OCI-LY3 (cell line): ENCODE measurements around the gene RAP1GAP.

ENCODE experiments used
- H2AFZ ChIP-seq: fragments of 200-600, 300-600 bp; shearing (Covaris generic); 2 replicates; pipeline ENCODE4 v1.6.0; 2014; ENCODE audit warnings: antibody characterized with exemption, low read depth, low read length
- H3K27ac ChIP-seq: fragments of 200-600, 300-600 bp; sonication (generic); 2 replicates; pipeline ENCODE4 v1.5.1; 2014; ENCODE audit warnings: mild to moderate bottlenecking, low read length, moderate library complexity, mixed read lengths
- H3K27me3 ChIP-seq: fragments of 200-600, 300-600 bp; sonication (generic); 2 replicates; pipeline ENCODE4 v1.6.1; 2014; ENCODE audit warnings: low read depth, low read length, mixed read lengths
- H3K36me3 ChIP-seq: fragments of 200-600, 300-600 bp; sonication (generic); replicated peaks from 2 replicates; pipeline ENCODE3; 2014; ENCODE audit warnings: low read depth, low read length, mixed read lengths
- H3K4me1 ChIP-seq: fragments of 300-600, 200-600 bp; sonication (generic); 2 replicates; pipeline ENCODE4 v1.6.1; 2014; ENCODE audit warnings: low read length, mixed read lengths
- H3K4me2 ChIP-seq: fragments of 200-600, 300-600 bp; sonication (generic); 2 replicates; pipeline ENCODE4 v1.6.1; 2014; ENCODE audit warnings: low read length, mixed read lengths
- H3K4me3 ChIP-seq: fragments of 300-600, 200-600 bp; sonication (generic); 2 replicates; pipeline ENCODE4 v1.5.1; 2014; ENCODE audit warnings: antibody characterized with exemption, mild to moderate bottlenecking, low read length, moderate library complexity
- H3K79me2 ChIP-seq: fragments of 300-600, 200-600 bp; shearing (Covaris generic); 2 replicates; pipeline ENCODE4 v1.6.1; 2014; ENCODE audit warnings: mild to moderate bottlenecking, low read length, mixed read lengths
- H3K9ac ChIP-seq: fragments of 300-600, 200-600 bp; shearing (Covaris generic); 2 replicates; pipeline ENCODE4 v1.6.0; 2014; ENCODE audit warnings: mild to moderate bottlenecking, low read length, moderate library complexity
- H3K9me3 ChIP-seq: fragments of 200-600, 300-600 bp; shearing (Covaris generic); 2 replicates; pipeline ENCODE4 v1.6.1; 2014; ENCODE audit warnings: low read length, mixed read lengths; ENCODE audit not compliant: insufficient read depth
- H4K20me1 ChIP-seq: fragments of 200-600, 300-600 bp; sonication (generic); 2 replicates; pipeline ENCODE4 v1.6.1; 2016; ENCODE audit warnings: low read length, mixed read lengths; ENCODE audit not compliant: insufficient read depth
- EZH2phosphoT487 ChIP-seq: fragments of 200-600 bp; shearing (Covaris generic); IDR thresholded peaks from 2 replicates; pipeline ENCODE4 v1.6.1; 2018; ENCODE audit warnings: antibody characterized with exemption, mixed run types, low read depth
- TF ChIP-seq, protein P1 (sequence below): fragments of 200-600, 300-600 bp; sonication (generic); IDR thresholded peaks from 2 replicates; pipeline ENCODE4 v1.5.1; 2014; ENCODE audit warnings: antibody characterized with exemption, low read length, low read depth

Gene RAP1GAP

DNA sequence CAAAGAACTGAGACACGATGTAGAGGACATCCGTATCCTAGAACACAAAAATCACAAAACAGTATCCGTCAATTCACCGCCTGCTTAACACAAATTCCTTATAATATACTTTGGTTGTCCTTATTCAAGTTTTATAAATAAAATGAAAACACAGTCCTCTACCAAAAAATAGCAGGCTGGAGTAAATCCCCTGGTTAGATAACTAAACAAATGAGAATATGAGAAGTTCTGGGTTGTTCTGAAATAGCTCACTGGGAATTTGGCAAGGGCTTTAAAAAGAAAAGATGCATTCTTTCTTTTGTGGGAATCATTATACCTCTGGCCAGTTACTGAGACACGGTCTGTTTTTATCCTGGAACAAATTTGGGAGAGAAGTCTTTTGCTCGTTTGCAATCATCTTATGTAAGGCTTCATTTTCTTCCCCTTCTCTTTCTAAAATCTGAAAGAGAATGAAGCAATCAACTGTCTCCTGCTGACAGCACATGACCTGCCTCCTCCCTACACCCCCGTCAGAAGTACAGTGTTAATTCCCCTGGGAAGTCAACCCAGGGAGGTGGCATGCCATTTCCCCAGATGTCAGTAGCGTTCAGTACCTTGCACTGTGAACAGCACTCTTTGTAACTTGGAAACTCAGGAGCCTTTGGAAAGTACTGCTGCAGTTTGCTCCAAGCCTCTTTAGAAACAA is 37.1 kb upstream of the RAP1GAP start:
- no peaks in the 10 kb centered on the region for H4K20me1 ChIP-seq
- no peaks in the 10 kb centered on the region for H3K79me2 ChIP-seq
- H3K9me3 ChIP-seq: no peaks in the 10 kb centered on the region
- TF ChIP-seq, protein P1, sequence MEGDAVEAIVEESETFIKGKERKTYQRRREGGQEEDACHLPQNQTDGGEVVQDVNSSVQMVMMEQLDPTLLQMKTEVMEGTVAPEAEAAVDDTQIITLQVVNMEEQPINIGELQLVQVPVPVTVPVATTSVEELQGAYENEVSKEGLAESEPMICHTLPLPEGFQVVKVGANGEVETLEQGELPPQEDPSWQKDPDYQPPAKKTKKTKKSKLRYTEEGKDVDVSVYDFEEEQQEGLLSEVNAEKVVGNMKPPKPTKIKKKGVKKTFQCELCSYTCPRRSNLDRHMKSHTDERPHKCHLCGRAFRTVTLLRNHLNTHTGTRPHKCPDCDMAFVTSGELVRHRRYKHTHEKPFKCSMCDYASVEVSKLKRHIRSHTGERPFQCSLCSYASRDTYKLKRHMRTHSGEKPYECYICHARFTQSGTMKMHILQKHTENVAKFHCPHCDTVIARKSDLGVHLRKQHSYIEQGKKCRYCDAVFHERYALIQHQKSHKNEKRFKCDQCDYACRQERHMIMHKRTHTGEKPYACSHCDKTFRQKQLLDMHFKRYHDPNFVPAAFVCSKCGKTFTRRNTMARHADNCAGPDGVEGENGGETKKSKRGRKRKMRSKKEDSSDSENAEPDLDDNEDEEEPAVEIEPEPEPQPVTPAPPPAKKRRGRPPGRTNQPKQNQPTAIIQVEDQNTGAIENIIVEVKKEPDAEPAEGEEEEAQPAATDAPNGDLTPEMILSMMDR: no peak
- TF ChIP-seq EZH2phosphoT487: no peak
- H3K36me3 ChIP-seq: peaks cover 28% of the 10 kb centered on the region
- no peak overlapping the region for H2AFZ ChIP-seq
- H3K27ac ChIP-seq: no peak overlapping the region
- no peaks in the 10 kb centered on the region for H3K4me1 ChIP-seq
- no peak overlapping the region for H3K9ac ChIP-seq
- no peaks in the 10 kb centered on the region for H3K27me3 ChIP-seq
- no peak overlapping the region for H3K4me3 ChIP-seq
- no peak overlapping the region for H3K4me2 ChIP-seq

GRCh38 chr1:21705303-21705980 is 36.3 kb upstream of the RAP1GAP start:
- TF ChIP-seq EZH2phosphoT487: no peak
- TF ChIP-seq, protein P1: no peak
- Histone ChIP-seq H3K4me2 (no peak overlapping the region), H4K20me1 (no peaks in the 10 kb centered on the region), H3K27me3 (no peaks in the 10 kb centered on the region), H3K79me2 (no peaks in the 10 kb centered on the region), H3K4me1 (no peaks in the 10 kb centered on the region), H3K27ac (no peak overlapping the region), H3K9me3 (no peaks in the 10 kb centered on the region), H3K4me3 (no peak overlapping the region), H3K9ac (no peak overlapping the region), H3K36me3 (peaks cover 29% of the 10 kb centered on the region), H2AFZ (no peak overlapping the region)

GRCh38 chr1:21704145-21704544 is 35.0 kb upstream of the RAP1GAP start:
- H3K9me3 ChIP-seq: no peaks in the 10 kb centered on the region
- no peak for TF ChIP-seq EZH2phosphoT487
- TF ChIP-seq, protein P1: no peak
- H3K36me3 ChIP-seq: peaks cover 35% of the 10 kb centered on the region
- H3K9ac ChIP-seq: no peak overlapping the region
- H2AFZ ChIP-seq: no peak overlapping the region
- no peak overlapping the region for H3K4me3 ChIP-seq
- no peak overlapping the region for H3K27ac ChIP-seq
- H3K4me2 ChIP-seq: no peak overlapping the region
- no peaks in the 10 kb centered on the region for H3K27me3 ChIP-seq
- H4K20me1 ChIP-seq: no peaks in the 10 kb centered on the region
- no peaks in the 10 kb centered on the region for H3K4me1 ChIP-seq
- H3K79me2 ChIP-seq: no peaks in the 10 kb centered on the region

- Histone ChIP-seq H3K4me3 (no peak overlapping the region), H4K20me1 (no peaks in the 10 kb centered on the region), H3K4me1 (no peaks in the 10 kb centered on the region)
These were observed 34.3 kb upstream of the RAP1GAP start for GRCh38 chr1:21703318-21703963.

More at GRCh38 chr1:21703318-21703963, 34.3 kb upstream of the RAP1GAP start:
- TF ChIP-seq, protein P1: peak; percentile 37
- no peak for TF ChIP-seq EZH2phosphoT487
- Histone ChIP-seq H3K27me3 (no peaks in the 10 kb centered on the region), H3K27ac (no peak overlapping the region), H3K4me2 (no peak overlapping the region), H3K9me3 (no peaks in the 10 kb centered on the region), H2AFZ (no peak overlapping the region), H3K79me2 (no peaks in the 10 kb centered on the region), H3K36me3 (peaks cover 35% of the 10 kb centered on the region), H3K9ac (no peak overlapping the region)
